ENCODE measurements around the gene SRSF10. TPM values are rescaled to one million over a fixed set of nuclear protein-coding genes. Genes with fewer than 3 reads are reported as not detected.

Gene SRSF10
- total and polyA plus RNA-seq, 10 donors, result 54.5 to 146 (median 98.2) TPM

DNA sequence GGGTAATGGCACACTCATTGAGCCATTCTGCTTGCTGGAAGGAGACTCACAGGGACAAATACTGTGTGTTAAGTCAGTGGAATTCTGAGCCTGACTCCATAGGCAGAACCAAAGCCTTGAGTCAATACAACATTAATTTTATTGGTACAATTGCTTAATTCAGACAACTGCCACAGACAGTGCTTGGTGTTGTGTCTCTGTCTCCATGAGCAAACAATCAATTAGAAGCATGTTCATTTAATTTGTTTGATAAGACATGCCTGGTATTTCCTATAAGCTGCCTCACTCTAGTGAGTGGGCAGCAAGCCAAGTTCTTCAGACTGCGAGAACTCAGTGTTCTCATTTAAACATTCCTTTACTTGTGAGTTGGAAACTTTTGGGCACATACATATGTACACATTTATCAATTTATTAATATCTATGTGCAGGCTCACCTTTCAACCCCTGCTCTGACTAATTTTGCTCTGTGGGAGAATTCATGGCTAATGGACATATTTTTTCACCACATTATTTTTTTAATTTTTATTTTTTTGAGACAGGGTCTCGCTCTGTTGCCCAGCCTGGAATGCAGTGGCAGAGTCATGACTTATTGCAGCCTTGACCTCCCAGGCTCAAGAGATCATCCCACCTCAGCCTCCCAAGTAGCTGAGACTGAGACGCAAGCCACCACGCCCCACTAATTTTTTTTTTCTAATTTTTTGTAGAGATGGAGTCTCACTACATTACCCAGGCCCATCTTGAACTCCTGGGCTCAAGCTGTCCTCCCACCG is 4.5 kb upstream of the SRSF10 start:
- 75 to 88% (median 85%) methylated on average over 5 of the region's 5 CpGs for WGBS, 5 donors

DNA sequence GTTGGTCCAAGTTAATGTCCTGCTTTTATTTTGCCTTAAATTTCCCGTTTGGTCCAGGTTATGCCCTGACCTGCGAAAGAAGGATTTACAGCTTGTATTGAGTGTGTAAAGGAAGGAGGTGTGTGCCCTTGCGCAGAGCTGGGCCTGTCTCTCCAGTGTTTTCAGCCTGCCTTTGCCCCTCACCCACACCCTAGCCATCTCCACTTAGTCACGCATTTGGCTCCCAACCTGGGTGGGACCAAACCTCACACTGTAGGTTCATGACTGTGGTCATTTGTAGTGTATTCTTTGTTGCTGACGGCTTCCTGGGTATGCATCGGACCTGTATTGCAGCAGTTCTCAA is 572 bp upstream of the SRSF10 start:
- DNase-seq, result peak; percentile 78
- Histone ChIP-seq H3K4me3 (peak overlapping the region; percentile 10 to 92 (median 85)), H3K36me3 (peaks cover 0 to 9% (median 0%) of the 10 kb centered on the region in 6 donors), H3K4me1 (peaks cover 30 to 56% (median 53%) of the 10 kb centered on the region in 6 donors), H3K9me3 (no peaks in the 10 kb centered on the region), H3K27me3 (replicated peaks in 1 of 7) (no peaks in the 10 kb centered on the region), H3K27ac (peak overlapping the region; percentile 57 to 98 (median 96))
- 14 to 35% (median 23%) methylated on average over 6 of the region's 6 CpGs for WGBS, 5 donors
- intact Hi-C loops (cut with DNase I; ENCODE audit: low total_unique reads), result no loop called here
- TF ChIP-seq, protein P1, sequence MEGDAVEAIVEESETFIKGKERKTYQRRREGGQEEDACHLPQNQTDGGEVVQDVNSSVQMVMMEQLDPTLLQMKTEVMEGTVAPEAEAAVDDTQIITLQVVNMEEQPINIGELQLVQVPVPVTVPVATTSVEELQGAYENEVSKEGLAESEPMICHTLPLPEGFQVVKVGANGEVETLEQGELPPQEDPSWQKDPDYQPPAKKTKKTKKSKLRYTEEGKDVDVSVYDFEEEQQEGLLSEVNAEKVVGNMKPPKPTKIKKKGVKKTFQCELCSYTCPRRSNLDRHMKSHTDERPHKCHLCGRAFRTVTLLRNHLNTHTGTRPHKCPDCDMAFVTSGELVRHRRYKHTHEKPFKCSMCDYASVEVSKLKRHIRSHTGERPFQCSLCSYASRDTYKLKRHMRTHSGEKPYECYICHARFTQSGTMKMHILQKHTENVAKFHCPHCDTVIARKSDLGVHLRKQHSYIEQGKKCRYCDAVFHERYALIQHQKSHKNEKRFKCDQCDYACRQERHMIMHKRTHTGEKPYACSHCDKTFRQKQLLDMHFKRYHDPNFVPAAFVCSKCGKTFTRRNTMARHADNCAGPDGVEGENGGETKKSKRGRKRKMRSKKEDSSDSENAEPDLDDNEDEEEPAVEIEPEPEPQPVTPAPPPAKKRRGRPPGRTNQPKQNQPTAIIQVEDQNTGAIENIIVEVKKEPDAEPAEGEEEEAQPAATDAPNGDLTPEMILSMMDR (IDR thresholded peaks at IDR 0.05 in 8 of 11, conservative IDR thresholded peaks at IDR 0.05 in 3 of 11), result no peak
- TF ChIP-seq POLR2A (IDR thresholded peaks at IDR 0.05) (no peak), POLR2AphosphoS5 (IDR thresholded peaks at IDR 0.05) (no peak)

More for the DNA sequence above, 4.5 kb upstream of the SRSF10 start:
- Histone ChIP-seq H3K4me3 (no peak overlapping the region), H3K9me3 (no peaks in the 10 kb centered on the region), H3K36me3 (no peaks in the 10 kb centered on the region), H3K27ac (peak overlapping the region in 2 of 8 donors; percentile 28 to 34), H3K27me3 (replicated peaks in 1 of 7) (no peaks in the 10 kb centered on the region), H3K4me1 (peaks cover 0 to 24% (median 15%) of the 10 kb centered on the region in 6 donors)
- intact Hi-C loops (cut with DNase I; ENCODE audit: low total_unique reads), result no loop called here
- TF ChIP-seq, protein P1 (IDR thresholded peaks at IDR 0.05 in 8 of 11, conservative IDR thresholded peaks at IDR 0.05 in 3 of 11), result no peak
- TF ChIP-seq POLR2AphosphoS5 (IDR thresholded peaks at IDR 0.05) (no peak), POLR2A (IDR thresholded peaks at IDR 0.05) (no peak)
- no peak for DNase-seq

DNA sequence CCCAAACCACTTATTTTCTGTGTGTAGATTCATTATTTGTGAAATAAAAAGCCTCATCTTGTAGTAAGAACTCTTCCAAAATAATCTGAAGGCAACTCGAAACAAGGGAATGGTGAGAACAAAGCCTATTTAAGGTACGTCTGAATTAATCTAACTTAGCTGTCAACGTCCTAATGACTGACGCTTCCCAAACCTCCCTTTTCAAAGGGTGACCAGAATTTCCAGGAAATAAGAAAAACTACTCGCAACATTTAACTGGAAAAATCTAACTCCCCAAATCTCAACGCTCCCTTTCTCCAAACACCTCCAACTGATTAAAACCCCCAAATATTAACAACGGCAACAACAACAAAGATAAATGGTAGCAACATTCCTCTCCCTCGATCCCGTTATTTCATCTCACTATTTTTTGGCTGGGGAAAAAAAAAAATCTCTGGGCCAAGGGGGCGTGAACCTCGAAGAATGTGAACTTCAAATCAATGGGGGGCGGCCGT is 693 bp downstream of the SRSF10 start:
- H3K36me3 ChIP-seq, result peaks cover 0 to 18% (median 5%) of the 10 kb centered on the region in 6 donors
- peak overlapping the region; percentile 79 to 92 (median 87) for H3K4me3 ChIP-seq
- WGBS, 5 donors, result 0 to 1% (median 0%) methylated on average over 13 of the region's 13 CpGs
- DNase-seq, result no peak
- no peaks in the 10 kb centered on the region for H3K27me3 ChIP-seq (replicated peaks in 1 of 7)
- no peaks in the 10 kb centered on the region for H3K9me3 ChIP-seq
- peak overlapping the region; percentile 96 to 98 (median 97) for H3K27ac ChIP-seq
- H3K4me1 ChIP-seq, result peaks cover 30 to 68% (median 61%) of the 10 kb centered on the region in 6 donors
- TF ChIP-seq, protein P1 (IDR thresholded peaks at IDR 0.05 in 8 of 11, conservative IDR thresholded peaks at IDR 0.05 in 3 of 11), result no peak
- no peak for TF ChIP-seq POLR2A (IDR thresholded peaks at IDR 0.05)
- no peak for TF ChIP-seq POLR2AphosphoS5 (IDR thresholded peaks at IDR 0.05)
- intact Hi-C loops (cut with DNase I; ENCODE audit: low total_unique reads), result no loop called here

- DNase-seq, result no peak
- no peaks in the 10 kb centered on the region for H3K27me3 ChIP-seq (replicated peaks in 1 of 7)
- peak overlapping the region in 7 of 8 donors; percentile 79 to 92 (median 87) for H3K4me3 ChIP-seq
- H3K9me3 ChIP-seq, result no peaks in the 10 kb centered on the region
- peaks cover 30 to 74% (median 62%) of the 10 kb centered on the region in 6 donors for H3K4me1 ChIP-seq
- TF ChIP-seq POLR2A (IDR thresholded peaks at IDR 0.05) (no peak), POLR2AphosphoS5 (IDR thresholded peaks at IDR 0.05) (no peak)
- TF ChIP-seq, protein P1 (IDR thresholded peaks at IDR 0.05 in 8 of 11, conservative IDR thresholded peaks at IDR 0.05 in 3 of 11), result no peak
- WGBS, 5 donors, result 1 to 2% (median 2%) methylated on average over 4 of the region's 4 CpGs
- H3K27ac ChIP-seq, result peak overlapping the region in 4 of 8 donors; percentile 32 to 98 (median 96)
- peaks cover 0 to 24% (median 11%) of the 10 kb centered on the region in 6 donors for H3K36me3 ChIP-seq
- intact Hi-C loops (cut with DNase I; ENCODE audit: low total_unique reads), result no loop called here
Measured at GRCh38 chr1:23978805-23979204, 1.3 kb downstream of the SRSF10 start.
